Measurements from ENCODE around the gene GFRA3.

GFRA3 gene

GRCh38 chr5:138264183-138264582 is 10.2 kb downstream of the GFRA3 start:
- no peak for TF ChIP-seq SALL2 (tag by site-specific recombination; IDR thresholded peaks at IDR 0.05; ENCODE audit: borderline replicate concordance)
- peak; percentile 7; the same call in 1 of the 2 replicates for TF ChIP-seq ZIC2 (tag by site-specific recombination; IDR thresholded peaks at IDR 0.05)
- ChIA-PET POLR2A (interaction anchor here (0.6 to 1.1 kb wide), 2 partner anchors 12 to 40 kb away, joined by 3 to 4 read pairs; no protein-coding TSS in a partner anchor), CTCF (interaction anchor here (0.6 to 1.0 kb wide), 2 partner anchors 39 to 1115 kb away, joined by 3 to 4 read pairs; no protein-coding TSS in a partner anchor)
- Histone ChIP-seq H3K9me3 (ENCODE audit: control insufficient read depth, insufficient read depth, low read depth, low read length) (no peaks in the 10 kb centered on the region), H3K4me1 (ENCODE audit: control insufficient read depth, insufficient read depth, low read length) (no peaks in the 10 kb centered on the region), H3K4me3 (ENCODE audit: low read depth, low read length) (no peak overlapping the region), H3K36me3 (ENCODE audit: control insufficient read depth in 2 of 2, insufficient read depth in 1 of 2, low read length in 2 of 2) (no peaks in the 10 kb centered on the region), H3K27ac (ENCODE audit: extremely low read depth, low read depth, low read length) (no peak overlapping the region)

- POLR2A ChIA-PET: interaction anchor here (0.6 kb wide), 1 partner anchor 40 kb away, joined by 4 read pairs; no protein-coding TSS in a partner anchor
- TF ChIP-seq ZNF792 (tag by site-specific recombination; IDR thresholded peaks at IDR 0.05) (no peak), ZNF555 (tag by site-specific recombination; conservative IDR thresholded peaks at IDR 0.05) (no peak), ZSCAN16 (tag by site-specific recombination; IDR thresholded peaks at IDR 0.05) (no peak), MZF1 (tag by site-specific recombination; IDR thresholded peaks at IDR 0.05; ENCODE audit: borderline replicate concordance) (no peak), ZNF155 (tag by site-specific recombination; IDR thresholded peaks at IDR 0.05) (no peak), ZNF423 (tag by site-specific recombination; IDR thresholded peaks at IDR 0.05) (no peak), ZNF677 (tag by site-specific recombination; IDR thresholded peaks at IDR 0.05) (no peak)
- no peak overlapping the region for H3K27ac ChIP-seq (ENCODE audit: extremely low read depth, low read depth, low read length)
- H3K4me1 ChIP-seq (ENCODE audit: control insufficient read depth, insufficient read depth, low read length): no peaks in the 10 kb centered on the region
- H3K4me3 ChIP-seq (ENCODE audit: low read depth, low read length): no peak overlapping the region
- no peaks in the 10 kb centered on the region for H3K9me3 ChIP-seq (ENCODE audit: control insufficient read depth, insufficient read depth, low read depth, low read length)
- CTCF ChIA-PET: interaction anchor here (0.6 kb wide), 1 partner anchor 1115 kb away, joined by 4 read pairs; no protein-coding TSS in a partner anchor
- no peaks in the 10 kb centered on the region for H3K36me3 ChIP-seq (ENCODE audit: control insufficient read depth in 2 of 2, insufficient read depth in 1 of 2, low read length in 2 of 2)
Observed at GRCh38 chr5:138263581-138263980, 10.8 kb downstream of the GFRA3 start.

- no peak overlapping the region for H3K4me3 ChIP-seq (ENCODE audit: low read depth, low read length)
- no peak overlapping the region for H3K27ac ChIP-seq (ENCODE audit: extremely low read depth, low read depth, low read length)
- H3K9me3 ChIP-seq (ENCODE audit: control insufficient read depth, insufficient read depth, low read depth, low read length): no peaks in the 10 kb centered on the region
- ChIA-PET CTCF (interaction anchor here (0.5 to 1.0 kb wide), 3 partner anchors 12 to 62 kb away, joined by 3 to 4 read pairs (median 3); no protein-coding TSS in a partner anchor), POLR2A (no interaction called here)
- TF ChIP-seq PRDM2 (tag by site-specific recombination; IDR thresholded peaks at IDR 0.05; ENCODE audit: borderline replicate concordance) (no peak), ZBTB6 (tag by site-specific recombination; IDR thresholded peaks at IDR 0.05) (no peak), SCRT1 (tag by site-specific recombination; IDR thresholded peaks at IDR 0.05; ENCODE audit: borderline replicate concordance) (peak; percentile 50; the same call in 1 of the 2 replicates), ZFP69B (tag by site-specific recombination; IDR thresholded peaks at IDR 0.05) (no peak), ZBTB21 (tag by site-specific recombination; IDR thresholded peaks at IDR 0.05) (no peak), ZNF670 (tag by site-specific recombination; IDR thresholded peaks at IDR 0.05; ENCODE audit: low read depth) (no peak), SCRT2 (tag by site-specific recombination; IDR thresholded peaks at IDR 0.05) (peak; percentile 86), ZBTB49 (tag by site-specific recombination; IDR thresholded peaks at IDR 0.05; ENCODE audit: low read depth) (no peak), ZNF510 (tag by site-specific recombination; IDR thresholded peaks at IDR 0.05; ENCODE audit: insufficient replicate concordance) (no peak), ZNF701 (tag by site-specific recombination; IDR thresholded peaks at IDR 0.05) (no peak), ZNF521 (tag by site-specific recombination; IDR thresholded peaks at IDR 0.05) (no peak)
- H3K36me3 ChIP-seq (ENCODE audit: control insufficient read depth in 2 of 2, insufficient read depth in 1 of 2, low read length in 2 of 2): no peaks in the 10 kb centered on the region
- no peaks in the 10 kb centered on the region for H3K4me1 ChIP-seq (ENCODE audit: control insufficient read depth, insufficient read depth, low read length)
Observed at GRCh38 chr5:138258704-138259292, 15.6 kb downstream of the GFRA3 start.

Data from HEK293 (cell line).